ENCODE measurements around the gene ABL1.

The ABL1 gene

DNA sequence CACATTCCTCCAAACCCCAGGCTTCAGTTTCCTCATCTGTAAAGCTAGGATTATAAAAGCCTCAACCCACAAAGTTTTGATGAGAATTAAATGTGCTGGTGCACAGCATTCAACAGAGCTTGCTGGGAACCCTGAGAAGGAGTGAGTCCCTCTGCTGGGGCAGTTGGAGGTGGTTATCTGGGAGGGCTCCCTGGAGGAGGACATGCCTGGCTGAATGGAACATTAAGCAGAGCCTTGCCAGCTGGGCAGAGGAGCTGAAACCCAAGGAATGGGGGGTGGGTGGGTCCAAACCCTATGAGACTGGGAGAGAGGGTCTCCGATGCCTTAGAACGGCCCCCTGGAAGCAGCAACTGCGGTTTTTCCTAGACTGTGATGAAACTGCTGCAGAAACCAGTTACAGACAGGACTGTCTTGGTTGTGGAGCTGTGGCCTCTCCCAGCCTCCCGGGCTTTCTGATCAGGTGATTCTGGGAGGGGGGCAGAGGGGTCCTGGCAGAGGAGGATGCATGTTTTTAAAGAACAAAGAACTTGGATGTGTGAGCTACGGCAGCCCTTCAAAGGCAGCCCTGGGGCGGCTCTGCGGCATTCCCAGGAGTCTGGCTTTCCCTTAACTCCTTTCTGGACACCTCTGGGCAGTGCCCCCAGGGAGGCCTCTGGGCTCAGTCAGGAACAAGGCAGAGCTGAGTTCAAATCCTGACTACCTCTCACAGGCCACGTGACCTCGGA is 83.2 kb downstream of the ABL1 start:
- no peak overlapping the region for H3K27ac ChIP-seq
- no peak for TF ChIP-seq ZFX (IDR thresholded peaks at IDR 0.05)
- TF ChIP-seq, protein P1, sequence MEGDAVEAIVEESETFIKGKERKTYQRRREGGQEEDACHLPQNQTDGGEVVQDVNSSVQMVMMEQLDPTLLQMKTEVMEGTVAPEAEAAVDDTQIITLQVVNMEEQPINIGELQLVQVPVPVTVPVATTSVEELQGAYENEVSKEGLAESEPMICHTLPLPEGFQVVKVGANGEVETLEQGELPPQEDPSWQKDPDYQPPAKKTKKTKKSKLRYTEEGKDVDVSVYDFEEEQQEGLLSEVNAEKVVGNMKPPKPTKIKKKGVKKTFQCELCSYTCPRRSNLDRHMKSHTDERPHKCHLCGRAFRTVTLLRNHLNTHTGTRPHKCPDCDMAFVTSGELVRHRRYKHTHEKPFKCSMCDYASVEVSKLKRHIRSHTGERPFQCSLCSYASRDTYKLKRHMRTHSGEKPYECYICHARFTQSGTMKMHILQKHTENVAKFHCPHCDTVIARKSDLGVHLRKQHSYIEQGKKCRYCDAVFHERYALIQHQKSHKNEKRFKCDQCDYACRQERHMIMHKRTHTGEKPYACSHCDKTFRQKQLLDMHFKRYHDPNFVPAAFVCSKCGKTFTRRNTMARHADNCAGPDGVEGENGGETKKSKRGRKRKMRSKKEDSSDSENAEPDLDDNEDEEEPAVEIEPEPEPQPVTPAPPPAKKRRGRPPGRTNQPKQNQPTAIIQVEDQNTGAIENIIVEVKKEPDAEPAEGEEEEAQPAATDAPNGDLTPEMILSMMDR (conservative IDR thresholded peaks at IDR 0.05), result no peak

DNA sequence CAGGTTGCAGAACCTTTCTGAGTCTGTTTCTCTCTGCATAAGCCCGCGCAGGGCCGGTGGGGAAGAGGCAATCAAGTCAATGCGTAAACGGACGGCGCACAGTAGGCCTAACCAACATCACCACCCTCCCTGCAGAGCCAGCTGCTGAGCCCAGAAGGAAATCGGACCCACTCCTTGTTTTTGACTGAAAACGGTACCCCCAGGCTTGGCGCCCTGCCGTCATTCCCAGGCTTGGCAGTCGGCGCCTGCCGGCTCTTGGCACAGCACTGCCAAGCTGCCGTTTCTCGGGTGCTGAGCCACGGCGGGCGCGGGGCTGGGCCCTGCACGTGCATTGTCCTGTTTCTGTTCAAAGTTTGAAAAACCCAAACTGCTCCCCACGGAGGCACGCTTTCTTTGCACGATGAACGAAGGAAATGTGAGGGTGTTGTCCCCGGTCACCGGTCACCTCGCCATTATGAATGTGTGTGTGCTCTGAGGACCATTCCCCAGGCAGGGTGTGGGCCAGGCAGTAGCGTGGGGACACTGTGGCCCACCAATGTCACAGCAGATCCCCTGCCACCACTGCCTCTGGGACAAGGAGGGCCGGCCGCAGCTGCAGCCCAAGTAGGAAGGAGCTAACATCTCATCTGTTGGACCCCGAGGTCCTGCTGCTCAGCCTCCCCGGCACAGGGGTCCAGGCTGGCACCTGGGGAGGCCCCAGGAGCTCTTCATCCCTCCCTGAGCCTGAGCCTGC is 83.9 kb downstream of the ABL1 start:
- TF ChIP-seq, protein P1 (conservative IDR thresholded peaks at IDR 0.05), result no peak
- TF ChIP-seq ZFX (IDR thresholded peaks at IDR 0.05), result no peak
- no peak overlapping the region for H3K27ac ChIP-seq

DNA sequence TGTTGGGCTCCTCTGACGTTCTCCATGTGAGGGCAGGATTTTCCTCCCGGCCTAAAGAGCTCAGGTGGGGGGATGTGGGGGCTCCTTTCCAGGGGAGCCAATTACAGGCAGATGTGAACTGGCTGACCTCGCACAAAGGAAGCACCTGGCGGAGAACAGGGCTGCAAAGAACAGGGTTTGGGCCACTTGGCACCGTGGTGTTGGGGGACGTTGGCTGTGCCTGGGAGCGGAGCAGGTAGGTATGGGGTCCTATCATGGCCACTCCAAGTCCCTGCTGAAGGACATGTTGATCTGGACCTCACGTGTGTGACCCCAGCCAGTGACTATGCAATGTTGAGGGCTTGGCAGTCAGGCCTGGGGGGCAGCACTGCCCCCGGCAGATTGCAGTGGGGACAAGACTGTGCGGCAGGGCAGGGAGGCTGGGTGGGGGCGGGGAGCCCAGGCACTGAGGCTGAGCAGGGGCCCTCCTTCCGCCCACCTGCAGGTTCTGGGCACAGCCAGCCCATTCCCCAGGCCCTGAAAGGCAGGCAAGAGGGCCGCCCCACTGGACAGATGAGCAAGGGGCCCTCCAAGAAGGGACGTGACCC is 84.6 kb downstream of the ABL1 start:
- H3K27ac ChIP-seq, result no peak overlapping the region
- TF ChIP-seq ZFX (IDR thresholded peaks at IDR 0.05), result no peak
- TF ChIP-seq, protein P1 (conservative IDR thresholded peaks at IDR 0.05), result no peak

DNA sequence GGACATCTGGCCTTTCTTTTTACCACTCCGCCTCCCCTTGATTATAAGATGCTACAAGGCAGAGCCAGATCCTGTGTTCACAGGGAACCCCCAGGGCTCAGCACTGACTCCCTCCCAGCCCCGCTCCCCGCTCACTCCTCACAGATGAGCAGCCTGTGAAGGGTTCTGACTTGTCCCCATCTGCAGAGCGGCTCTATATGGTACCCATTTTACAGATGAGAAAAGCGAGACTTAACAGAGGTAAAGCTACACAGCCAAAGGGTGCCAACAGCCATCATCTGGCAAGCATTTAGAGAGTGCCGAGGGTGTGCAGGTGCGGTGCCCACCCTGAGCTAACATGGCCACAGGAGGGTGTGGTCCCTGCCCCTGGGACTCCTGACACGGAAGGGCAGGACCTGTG is 85.2 kb downstream of the ABL1 start:
- TF ChIP-seq, protein P1 (conservative IDR thresholded peaks at IDR 0.05), result no peak
- TF ChIP-seq ZFX (IDR thresholded peaks at IDR 0.05), result no peak

DNA sequence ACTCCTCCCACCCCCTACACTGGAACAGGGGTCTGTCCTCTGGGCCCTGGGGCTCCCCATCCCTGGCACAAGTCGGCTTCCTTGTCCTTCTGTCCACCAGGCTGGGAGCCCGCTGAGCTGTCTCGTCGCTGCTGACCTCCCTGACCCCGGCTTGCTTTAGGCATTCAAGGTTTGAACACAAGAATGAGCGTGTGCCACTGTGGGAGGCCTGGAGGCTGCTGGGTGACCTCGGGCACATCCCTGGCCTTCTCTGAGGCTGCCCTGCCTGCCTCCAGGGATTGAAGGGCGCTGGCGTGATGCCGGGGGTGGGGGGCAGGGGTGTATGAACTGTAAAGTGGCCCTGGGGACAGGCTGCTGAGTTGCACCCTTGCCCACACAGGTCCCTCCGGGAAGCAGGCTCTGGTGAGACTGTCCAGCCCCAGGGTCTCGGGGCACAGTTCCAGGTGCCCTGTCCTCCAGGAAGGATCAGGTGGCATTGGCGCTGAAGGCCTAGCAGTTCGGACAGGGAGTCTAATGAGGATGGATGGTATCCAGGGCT is 85.8 kb downstream of the ABL1 start:
- TF ChIP-seq ZFX (IDR thresholded peaks at IDR 0.05), result no peak
- TF ChIP-seq, protein P1 (conservative IDR thresholded peaks at IDR 0.05), result no peak
- no peak overlapping the region for H3K27ac ChIP-seq

More for the DNA sequence above, 85.2 kb downstream of the ABL1 start:
- H3K27ac ChIP-seq, result no peak overlapping the region

DNA sequence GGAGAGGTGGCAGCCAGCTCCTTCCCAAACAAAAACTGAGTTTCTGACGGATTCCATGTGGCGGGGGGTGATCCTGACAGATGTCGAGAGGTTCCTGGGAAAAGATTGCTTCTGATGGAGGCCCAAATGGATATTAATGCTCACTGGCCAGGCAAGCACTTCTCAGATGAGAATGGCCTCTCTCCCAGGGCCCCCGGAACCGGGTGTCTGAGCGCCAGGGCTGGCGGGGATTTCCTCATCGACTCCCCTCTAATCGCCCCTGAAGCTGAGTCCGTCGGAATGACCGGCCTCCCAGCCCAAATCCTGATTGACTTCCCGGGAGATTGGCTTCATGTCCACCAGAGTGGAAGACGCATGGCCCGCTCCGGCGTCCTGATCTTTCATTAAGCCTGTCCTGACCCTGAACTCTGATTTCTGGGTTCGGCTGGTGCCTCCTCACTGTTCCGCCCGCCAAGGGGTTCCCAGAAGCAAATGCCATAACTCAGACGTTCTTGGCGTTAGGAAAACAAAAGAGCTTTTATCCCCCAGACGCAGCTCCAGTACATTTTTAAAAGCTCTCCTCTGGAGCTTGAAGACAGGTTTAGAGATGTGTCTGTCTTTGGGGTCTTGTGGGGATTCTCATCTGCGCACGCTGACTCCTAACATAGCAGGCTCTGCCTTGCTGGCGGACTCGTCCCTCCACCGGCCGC is 86.4 kb downstream of the ABL1 start:
- no peak for TF ChIP-seq ZFX (IDR thresholded peaks at IDR 0.05)
- TF ChIP-seq, protein P1 (conservative IDR thresholded peaks at IDR 0.05), result no peak

More for the DNA sequence above, 86.4 kb downstream of the ABL1 start:
- H3K27ac ChIP-seq, result no peak overlapping the region

Measured in C4-2B (cell line).